OCI-LY1 (cell line): ENCODE data around the gene GCN1.
A peak's percentile ranks its signal among the peaks of the same experiment; 100 is the strongest.

ENCODE experiments used
- H2AFZ ChIP-seq: fragments of 200-600 bp; sonication (generic), shearing (Covaris generic); 2 replicates; pipeline ENCODE4 v1.6.0; 2014; ENCODE audit warnings: antibody characterized with exemption, mild to moderate bottlenecking, low read length
- H3F3A ChIP-seq: fragments of 200-600 bp; sonication (generic), shearing (Covaris generic); 2 replicates; pipeline ENCODE4 v1.6.0; 2014; ENCODE audit warnings: mild to moderate bottlenecking, antibody characterized with exemption, low read length, moderate library complexity; ENCODE audit not compliant: insufficient read depth
- H3K27ac ChIP-seq: fragments of 200-600 bp; sonication (generic); 2 replicates; pipeline ENCODE4 v1.5.1; 2014; ENCODE audit warnings: low read length, mixed run types, mild to moderate bottlenecking, low read depth; ENCODE audit not compliant: poor library complexity, severe bottlenecking
- H3K27me3 ChIP-seq: fragments of 200-600 bp; sonication (generic); 2 replicates; pipeline ENCODE4 v1.6.0; 2014; ENCODE audit warnings: antibody characterized with exemption, mild to moderate bottlenecking, low read length, moderate library complexity; ENCODE audit not compliant: insufficient read depth
- H3K36me3 ChIP-seq: fragments of 200-600 bp; sonication (generic); 2 replicates; pipeline ENCODE4 v1.6.1; 2014; ENCODE audit warnings: mild to moderate bottlenecking, antibody characterized with exemption, low read length, moderate library complexity, mixed read lengths; ENCODE audit not compliant: insufficient read depth
- H3K4me1 ChIP-seq: fragments of 200-600 bp; sonication (generic); 2 replicates; pipeline ENCODE4 v1.5.1; 2014; ENCODE audit warnings: mild to moderate bottlenecking, low read length, moderate library complexity; ENCODE audit not compliant: insufficient read depth, severe bottlenecking
- H3K4me2 ChIP-seq: fragments of 200-600 bp; sonication (generic), shearing (Covaris generic); 2 replicates; pipeline ENCODE4 v1.6.1; 2014; ENCODE audit warnings: low read length
- H3K4me3 ChIP-seq: fragments of 200-600 bp; sonication (generic); 2 replicates; pipeline ENCODE4 v1.5.1; 2014; ENCODE audit warnings: low read length, low read depth, mild to moderate bottlenecking, mixed read lengths; ENCODE audit not compliant: poor library complexity, severe bottlenecking
- H3K79me2 ChIP-seq: fragments of 200-600 bp; shearing (Covaris generic); 2 replicates; pipeline ENCODE4 v1.6.1; 2016; ENCODE audit warnings: mixed run types, low read length, mixed read lengths; ENCODE audit not compliant: insufficient read depth
- H3K9ac ChIP-seq: fragments of 200-600 bp; sonication (generic), shearing (Covaris generic); 2 replicates; pipeline ENCODE4 v1.6.1; 2014; ENCODE audit warnings: mild to moderate bottlenecking, low read length, mixed read lengths
- H3K9me2 ChIP-seq: fragments of 200-600 bp; sonication (generic), shearing (Covaris generic); 2 replicates; pipeline ENCODE4 v1.6.1; 2014; ENCODE audit warnings: low read depth, mild to moderate bottlenecking, low read length, mixed read lengths
- H3K9me3 ChIP-seq: fragments of 200-600 bp; shearing (Covaris generic); 2 replicates; pipeline ENCODE4 v1.6.1; 2014; ENCODE audit warnings: low read length, mixed read lengths
- H4K20me1 ChIP-seq: fragments of 200-600 bp; sonication (generic), shearing (Covaris generic); 2 replicates; pipeline ENCODE4 v1.6.0; 2016; ENCODE audit warnings: mild to moderate bottlenecking, low read length; ENCODE audit not compliant: insufficient read depth
- CTCF ChIP-seq: fragments of 200-600 bp; sonication (generic), shearing (Covaris generic); IDR thresholded peaks from 2 replicates; pipeline ENCODE4 v1.5.1; 2017; ENCODE audit warnings: mild to moderate bottlenecking, antibody characterized with exemption, low read length, moderate library complexity, mixed read lengths
- EZH2 ChIP-seq: fragments of 200-600 bp; sonication (generic), shearing (Covaris generic); IDR thresholded peaks from 2 replicates; pipeline ENCODE4 v1.8.0; 2017; ENCODE audit warnings: borderline replicate concordance, mixed run types, mild to moderate bottlenecking, antibody characterized with exemption, low read length, moderate library complexity, mixed read lengths

GCN1 gene

GRCh38 chr12:120131116-120131515, 63.4 kb downstream of the GCN1 start:
- peaks cover 35% of the 10 kb centered on the region for H3K4me1 ChIP-seq
- no peaks in the 10 kb centered on the region for H3F3A ChIP-seq
- no peak overlapping the region for H3K9ac ChIP-seq
- no peaks in the 10 kb centered on the region for H3K27me3 ChIP-seq
- peak overlapping the region; percentile 96 for H3K27ac ChIP-seq
- H2AFZ ChIP-seq: no peak overlapping the region
- H3K4me2 ChIP-seq: no peak overlapping the region
- no peaks in the 10 kb centered on the region for H3K9me2 ChIP-seq
- H3K36me3 ChIP-seq: peaks cover 89% of the 10 kb centered on the region
- no peak overlapping the region for H3K4me3 ChIP-seq
- TF ChIP-seq EZH2 (no peak), CTCF (no peak)
- no peaks in the 10 kb centered on the region for H3K79me2 ChIP-seq
- H3K9me3 ChIP-seq: no peaks in the 10 kb centered on the region
- H4K20me1 ChIP-seq: no peaks in the 10 kb centered on the region

- Histone ChIP-seq H3F3A (0 out of 2 replicates have a peak, but pooled peaks cover 7% of the 10 kb centered on the region), H3K36me3 (peaks cover 93% of the 10 kb centered on the region), H3K9ac (no peak overlapping the region), H3K9me3 (no peaks in the 10 kb centered on the region), H3K4me2 (no peak overlapping the region), H3K4me1 (peaks cover 35% of the 10 kb centered on the region), H3K9me2 (no peaks in the 10 kb centered on the region), H4K20me1 (no peaks in the 10 kb centered on the region), H3K4me3 (no peak overlapping the region), H3K79me2 (no peaks in the 10 kb centered on the region), H3K27ac (no peak overlapping the region), H2AFZ (no peak overlapping the region), H3K27me3 (no peaks in the 10 kb centered on the region)
- TF ChIP-seq CTCF (no peak), EZH2 (no peak)
Measured at GRCh38 chr12:120130011-120130410, 64.5 kb downstream of the GCN1 start.

- H3K27me3 ChIP-seq: no peaks in the 10 kb centered on the region
- TF ChIP-seq CTCF: no peak
Measured at GRCh38 chr12:120126635-120127005, 67.9 kb downstream of the GCN1 start.

More at GRCh38 chr12:120126635-120127005, 67.9 kb downstream of the GCN1 start:
- Histone ChIP-seq H3K4me2 (no peak overlapping the region), H3K9me2 (no peaks in the 10 kb centered on the region), H2AFZ (no peak overlapping the region), H3K79me2 (no peaks in the 10 kb centered on the region), H3K36me3 (peaks cover 64% of the 10 kb centered on the region), H3K9me3 (no peaks in the 10 kb centered on the region), H3K9ac (no peak overlapping the region), H3K4me3 (no peak overlapping the region), H4K20me1 (no peaks in the 10 kb centered on the region), H3F3A (0 out of 2 replicates have a peak, but pooled peaks cover 7% of the 10 kb centered on the region), H3K27ac (no peak overlapping the region), H3K4me1 (peaks cover 28% of the 10 kb centered on the region)
